ENCODE data around the gene DNASE2B.
"Not testable (repeated sequence)": the region's sequence is repeated elsewhere in the genome, so short reads cannot be mapped to it uniquely, and the experiment has no call there.

Gene DNASE2B

GRCh38 chr1:84412316-84412942 lies 14.1 kb downstream of the DNASE2B start:
- no peak for DNase-seq (ENCODE audit: low spot score)

GRCh38 chr1:84415396-84415795 lies 17.1 kb downstream of the DNASE2B start:
- DNase-seq (ENCODE audit: low spot score), result no peak

- no peak for DNase-seq (ENCODE audit: low spot score)
These were observed 24.6 kb downstream of the DNASE2B start for GRCh38 chr1:84422909-84423308.

DNA sequence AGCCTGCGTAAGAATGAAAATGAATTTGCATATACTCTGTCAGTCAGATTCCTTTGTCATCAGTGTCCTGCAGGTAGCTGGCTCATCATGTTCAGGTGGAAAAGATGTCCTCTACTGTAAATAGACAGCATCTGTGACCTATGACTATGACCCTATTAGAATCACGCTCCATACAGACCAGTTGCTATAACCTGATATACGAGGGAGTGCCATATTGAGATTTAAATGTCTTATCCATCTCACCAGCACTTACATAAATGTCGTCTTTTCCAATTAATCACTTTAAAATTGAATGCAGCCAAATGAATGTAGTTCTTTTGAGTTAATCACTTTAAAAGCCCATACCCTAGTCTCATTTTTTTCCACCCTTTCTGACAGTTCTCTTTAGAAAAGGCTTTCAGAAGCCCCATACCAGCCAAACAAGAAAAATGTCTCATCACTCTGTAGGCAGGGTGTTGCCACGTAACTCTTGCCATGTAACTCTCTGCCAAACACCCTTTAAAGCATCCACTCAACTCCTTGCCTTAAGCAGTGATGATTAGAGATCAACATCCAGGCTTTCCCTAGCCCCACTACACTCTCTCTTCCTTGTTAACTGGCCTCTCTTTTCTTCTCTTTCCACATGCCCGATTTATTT lies 26.3 kb downstream of the DNASE2B start:
- DNase-seq (ENCODE audit: low spot score), result no peak

DNA sequence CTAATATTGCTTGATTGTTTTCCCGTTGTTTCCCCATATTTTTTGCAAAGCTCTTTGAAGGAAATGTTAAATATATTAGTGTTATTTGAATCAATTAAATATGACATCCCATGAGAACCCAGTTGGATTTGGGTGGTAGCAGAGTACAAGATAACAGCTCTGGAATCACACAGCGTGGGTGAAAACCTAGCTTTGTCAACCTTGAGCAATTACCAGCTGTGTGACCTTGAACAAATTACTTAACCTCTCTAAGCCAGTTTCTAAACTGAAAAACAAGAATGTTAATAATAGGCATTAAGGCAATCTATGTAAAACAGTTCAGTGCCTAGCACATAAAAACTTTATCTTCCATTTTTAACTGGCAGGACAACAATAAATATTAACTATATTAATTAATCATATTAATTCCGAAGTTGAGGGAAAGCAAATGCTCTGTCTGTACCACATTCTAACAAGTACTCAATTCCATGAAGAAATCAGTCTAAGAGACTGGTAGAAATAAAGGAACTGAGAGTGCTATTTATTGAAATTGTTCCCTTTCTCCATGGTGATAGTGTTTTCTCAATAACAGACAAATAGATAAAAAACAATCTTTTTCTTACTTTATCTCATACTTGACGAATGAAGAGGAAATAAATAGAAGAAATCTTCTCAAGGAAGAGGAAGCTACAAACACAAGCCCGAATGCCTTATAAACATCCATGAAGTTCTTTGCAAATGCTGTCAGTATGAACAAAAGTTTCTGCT lies 27.0 kb downstream of the DNASE2B start:
- DNase-seq (ENCODE audit: low spot score), result no peak

DNA sequence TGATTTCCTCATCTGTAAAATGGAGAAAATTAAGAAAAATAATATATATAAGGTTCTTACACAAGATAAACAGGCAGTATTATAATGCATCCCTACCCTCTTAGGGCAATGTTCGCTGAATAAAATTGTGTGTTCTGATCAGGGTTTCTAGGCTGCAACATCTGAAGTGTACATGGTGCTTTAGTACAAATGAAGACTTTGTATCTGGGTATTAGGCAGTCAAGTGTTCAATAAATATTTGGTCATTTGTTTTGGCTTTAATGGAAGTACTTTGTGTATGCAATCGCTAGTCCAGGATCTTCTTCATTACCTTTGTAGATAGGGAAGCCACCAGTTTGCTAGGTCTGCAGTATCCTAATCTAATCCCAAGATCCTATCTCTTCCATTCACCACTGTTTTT lies 28.1 kb downstream of the DNASE2B start:
- no peak for DNase-seq (ENCODE audit: low spot score)

DNA sequence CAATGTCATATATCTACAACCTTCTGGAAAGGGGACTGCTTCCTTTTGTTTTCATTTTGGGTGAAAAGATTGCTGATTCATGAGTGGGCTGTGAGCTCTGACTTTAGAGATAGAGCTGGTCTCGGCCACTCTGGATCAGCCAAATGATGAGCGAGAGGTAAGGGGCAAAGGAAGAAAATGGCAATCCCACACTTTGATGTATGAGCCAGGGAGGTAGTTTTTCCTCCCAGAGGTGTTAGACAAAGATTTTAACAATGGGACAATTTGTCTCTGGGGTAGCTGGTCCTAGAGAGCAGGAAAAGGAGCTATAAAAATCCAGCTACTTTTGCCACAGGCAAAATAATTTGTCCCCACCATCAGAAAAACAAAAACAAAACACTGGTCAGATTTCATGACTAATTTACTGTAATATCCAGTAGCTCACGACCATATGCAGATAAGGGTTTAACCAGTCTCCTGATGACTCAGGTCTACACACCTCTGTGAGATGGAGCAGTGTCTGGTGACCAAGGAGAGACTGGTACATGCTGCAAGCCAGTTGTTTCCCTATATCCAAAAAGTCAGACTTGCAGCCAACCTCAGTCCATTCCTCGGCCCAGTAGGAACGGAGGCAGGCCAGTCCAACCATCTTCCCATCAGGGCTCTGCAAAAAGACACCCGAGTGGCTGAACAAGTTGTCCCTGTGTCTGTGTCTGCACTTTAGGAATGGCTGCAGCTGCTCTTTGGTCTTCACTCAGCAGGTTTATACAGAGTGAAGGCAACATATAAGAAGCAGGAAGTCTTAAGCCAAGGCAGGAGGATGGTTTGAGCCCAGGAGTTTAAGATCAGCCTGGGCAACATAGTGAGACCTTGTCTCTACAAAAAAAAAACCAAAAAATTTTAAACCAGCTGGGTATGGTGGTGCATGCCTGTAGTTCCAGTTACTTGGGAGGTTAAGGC lies 29.2 kb downstream of the DNASE2B start:
- no peak for DNase-seq (ENCODE audit: low spot score)

GRCh38 chr1:84428235-84428634 lies 30.0 kb downstream of the DNASE2B start:
- DNase-seq (ENCODE audit: low spot score), result no peak

DNA sequence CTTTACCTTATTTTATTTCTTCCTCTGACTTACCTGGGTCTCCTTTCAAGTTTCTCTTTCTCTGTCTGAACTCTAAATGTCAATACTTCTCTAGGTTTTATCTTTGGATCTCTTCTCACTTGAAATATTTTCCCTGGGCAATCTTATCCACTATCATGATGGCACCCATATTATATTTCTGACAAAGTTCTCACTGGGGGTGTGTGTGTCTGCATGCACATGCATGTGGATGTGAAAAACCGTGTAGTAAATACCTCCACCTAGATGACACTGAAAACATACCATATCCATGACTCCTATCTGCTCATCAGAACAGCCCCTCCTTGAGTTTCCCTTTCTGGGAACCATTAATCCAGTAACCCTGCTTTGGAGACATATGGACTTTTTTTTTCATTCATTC lies 30.9 kb downstream of the DNASE2B start:
- DNase-seq (ENCODE audit: low spot score), result no peak

DNA sequence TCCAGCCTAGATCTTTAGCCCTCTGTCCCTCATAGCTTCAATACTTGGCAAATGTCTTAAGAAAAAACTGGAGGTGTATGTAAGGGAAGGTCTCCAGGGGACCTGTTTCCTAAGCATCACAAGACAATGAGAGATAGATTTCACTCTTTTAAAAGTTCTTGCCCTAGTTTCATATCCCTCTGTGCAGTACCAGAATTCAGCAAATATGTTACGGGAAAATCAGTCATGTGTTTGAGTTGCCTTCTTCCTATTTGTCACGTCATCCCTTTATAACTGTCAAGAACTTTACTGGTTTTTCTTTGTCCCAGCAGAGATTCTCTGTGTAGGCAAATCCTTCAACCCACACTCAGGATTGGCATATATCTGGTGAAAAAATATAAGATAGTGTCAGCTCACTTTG lies 32.3 kb downstream of the DNASE2B start:
- no peak for DNase-seq (ENCODE audit: low spot score)

DNA sequence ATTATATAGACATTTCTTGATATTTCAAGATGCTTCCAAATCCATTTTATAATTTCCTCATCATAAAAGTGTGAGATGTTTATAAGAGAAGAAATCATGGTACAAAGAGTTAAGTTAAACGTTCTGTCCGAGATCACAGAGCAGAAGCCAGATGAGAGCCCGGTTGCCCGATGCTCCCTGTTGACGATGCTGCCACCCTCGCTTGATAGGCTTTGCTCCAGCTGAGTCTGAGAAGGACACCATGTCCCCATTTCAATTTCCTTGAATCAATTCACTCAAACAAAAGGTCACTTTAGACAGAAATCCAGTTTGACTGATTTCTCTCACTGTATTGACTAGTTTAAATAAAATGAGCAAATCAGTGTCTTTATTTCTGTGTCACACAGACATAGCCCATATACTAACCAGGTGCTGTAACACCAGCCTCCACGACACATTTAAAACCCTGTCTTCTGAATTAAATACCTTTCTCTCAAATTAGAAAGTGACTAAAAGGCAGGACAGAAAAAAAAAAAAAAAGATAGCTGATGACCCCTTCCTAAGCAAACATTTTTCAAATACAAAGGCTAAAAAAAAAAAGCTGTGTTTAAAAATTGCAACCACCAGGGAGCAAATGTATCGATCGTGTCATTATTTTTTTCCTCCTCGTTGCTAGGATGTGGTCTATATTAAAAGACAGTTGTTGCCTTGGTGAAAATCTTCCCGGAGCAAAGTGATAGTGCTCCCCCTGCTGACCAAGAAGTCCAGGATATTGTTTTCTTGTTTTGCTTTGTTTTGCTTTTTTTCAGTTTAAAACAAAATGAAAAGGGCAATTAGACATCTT lies 35.2 kb downstream of the DNASE2B start:
- DNase-seq (ENCODE audit: low spot score), result peak; percentile 38

- DNase-seq (ENCODE audit: low spot score), result no peak
These were observed 35.9 kb downstream of the DNASE2B start for GRCh38 chr1:84434081-84434769.

DNA sequence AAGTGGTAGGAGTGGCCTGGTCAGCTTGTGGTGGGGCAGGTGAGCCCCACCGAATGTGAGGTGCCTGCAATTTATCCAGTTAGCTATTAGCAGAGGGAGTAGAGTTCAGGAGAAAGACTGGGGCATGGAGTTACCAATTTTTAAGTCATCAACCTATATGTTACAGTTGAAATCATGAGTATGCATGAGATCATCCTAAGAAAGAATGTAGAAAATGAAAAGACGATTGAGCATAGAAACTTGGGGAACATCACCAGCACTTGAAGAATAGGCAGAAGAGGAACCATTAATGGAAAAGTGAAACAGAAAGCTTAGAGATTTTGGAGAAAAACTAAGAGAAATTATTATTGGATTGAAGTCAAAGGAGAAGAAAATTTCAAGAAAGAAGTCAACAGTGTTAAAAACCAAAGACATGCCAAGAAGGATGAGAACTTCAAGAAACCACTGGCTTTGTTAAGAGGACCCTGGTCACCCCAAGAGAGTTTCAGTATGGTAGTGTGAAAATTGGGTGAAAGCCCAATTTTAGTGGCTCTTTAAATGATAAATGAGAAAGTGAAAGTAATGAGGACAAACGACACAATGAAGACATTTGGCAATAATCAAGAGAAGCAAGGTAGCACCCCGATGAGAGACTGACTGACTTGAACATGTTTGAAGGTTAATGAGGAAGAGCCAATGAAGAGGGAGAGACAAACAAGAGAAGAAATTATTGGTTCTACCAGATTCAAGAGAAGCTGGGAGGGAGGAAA lies 36.7 kb downstream of the DNASE2B start:
- DNase-seq (ENCODE audit: low spot score), result no peak

- no peak for DNase-seq (ENCODE audit: low spot score)
These were observed 38.8 kb downstream of the DNASE2B start for GRCh38 chr1:84436876-84437655.

DNA sequence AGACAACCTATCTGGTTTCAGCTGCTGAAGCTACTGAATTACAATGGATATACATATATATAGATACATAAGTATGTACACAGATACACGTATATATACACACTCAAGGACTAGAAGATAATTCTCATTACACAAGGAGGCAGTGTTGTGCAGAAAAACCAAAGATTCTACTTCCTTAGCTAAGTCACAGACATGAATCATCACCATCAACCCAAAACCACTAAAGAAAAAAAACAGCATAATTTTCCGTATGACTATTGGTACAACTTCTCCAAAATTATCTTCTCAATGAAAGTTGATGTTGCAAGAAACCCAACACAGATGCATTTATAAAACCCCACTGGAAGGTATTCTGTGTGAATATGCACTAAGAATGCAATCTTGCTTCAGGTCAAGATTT lies 44.0 kb downstream of the DNASE2B start:
- DNase-seq (ENCODE audit: low spot score), result no peak

- DNase-seq (ENCODE audit: low spot score), result not testable (repeated sequence)
These were observed 44.7 kb downstream of the DNASE2B start for GRCh38 chr1:84442747-84443646.

GRCh38 chr1:84448704-84449103 lies 50.4 kb downstream of the DNASE2B start:
- DNase-seq (ENCODE audit: low spot score), result not testable (repeated sequence)

- DNase-seq (ENCODE audit: low spot score), result no peak
These were observed 52.6 kb downstream of the DNASE2B start for GRCh38 chr1:84450910-84451309.
